ENCODE data around the gene CD300A. TPM values are rescaled to one million over a fixed set of nuclear protein-coding genes. Genes with fewer than 3 reads are reported as not detected.
"Not testable (repeated sequence)": the region's sequence is repeated elsewhere in the genome, so short reads cannot be mapped to it uniquely, and the experiment has no call there.

The CD300A gene
- total RNA-seq, 3 donors from 2014 or later: 3.7 to 7.0 (median 5.2) TPM

GRCh38 chr17:74490716-74491115, 24.3 kb downstream of the CD300A start:
- no peak for DNase-seq
- intact Hi-C loops (cut with DNase I, micrococcal nuclease): no loop called here
- H3K9me3 ChIP-seq: no peaks in the 10 kb centered on the region
- H3K4me1 ChIP-seq (ENCODE audit: low read depth): no peaks in the 10 kb centered on the region
- H3K36me3 ChIP-seq (ENCODE audit: low read depth): no peaks in the 10 kb centered on the region
- no peak for ATAC-seq
- H3K4me3 ChIP-seq: no peak overlapping the region
- TF ChIP-seq, protein P1, sequence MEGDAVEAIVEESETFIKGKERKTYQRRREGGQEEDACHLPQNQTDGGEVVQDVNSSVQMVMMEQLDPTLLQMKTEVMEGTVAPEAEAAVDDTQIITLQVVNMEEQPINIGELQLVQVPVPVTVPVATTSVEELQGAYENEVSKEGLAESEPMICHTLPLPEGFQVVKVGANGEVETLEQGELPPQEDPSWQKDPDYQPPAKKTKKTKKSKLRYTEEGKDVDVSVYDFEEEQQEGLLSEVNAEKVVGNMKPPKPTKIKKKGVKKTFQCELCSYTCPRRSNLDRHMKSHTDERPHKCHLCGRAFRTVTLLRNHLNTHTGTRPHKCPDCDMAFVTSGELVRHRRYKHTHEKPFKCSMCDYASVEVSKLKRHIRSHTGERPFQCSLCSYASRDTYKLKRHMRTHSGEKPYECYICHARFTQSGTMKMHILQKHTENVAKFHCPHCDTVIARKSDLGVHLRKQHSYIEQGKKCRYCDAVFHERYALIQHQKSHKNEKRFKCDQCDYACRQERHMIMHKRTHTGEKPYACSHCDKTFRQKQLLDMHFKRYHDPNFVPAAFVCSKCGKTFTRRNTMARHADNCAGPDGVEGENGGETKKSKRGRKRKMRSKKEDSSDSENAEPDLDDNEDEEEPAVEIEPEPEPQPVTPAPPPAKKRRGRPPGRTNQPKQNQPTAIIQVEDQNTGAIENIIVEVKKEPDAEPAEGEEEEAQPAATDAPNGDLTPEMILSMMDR (IDR thresholded peaks at IDR 0.05): no peak

- Histone ChIP-seq H3K4me3 (no peak overlapping the region), H3K9me3 (no peaks in the 10 kb centered on the region), H3K4me1 (ENCODE audit: low read depth) (no peaks in the 10 kb centered on the region), H3K36me3 (ENCODE audit: low read depth) (no peaks in the 10 kb centered on the region)
- no peak for ATAC-seq
- intact Hi-C loops (cut with DNase I, micrococcal nuclease): no loop called here
- no peak for DNase-seq
- TF ChIP-seq, protein P1 (IDR thresholded peaks at IDR 0.05): no peak
Observed at GRCh38 chr17:74491626-74492025, 25.2 kb downstream of the CD300A start.

GRCh38 chr17:74493331-74493833, 26.9 kb downstream of the CD300A start:
- no peak overlapping the region for H3K4me3 ChIP-seq
- H3K36me3 ChIP-seq (ENCODE audit: low read depth): no peaks in the 10 kb centered on the region
- peak in 2 of 3 donors; percentile 85 to 86 for DNase-seq
- no peaks in the 10 kb centered on the region for H3K9me3 ChIP-seq
- ATAC-seq: peak; percentile 92
- TF ChIP-seq, protein P1 (IDR thresholded peaks at IDR 0.05): peak; percentile 90
- intact Hi-C loops (cut with DNase I, micrococcal nuclease): no loop called here
- H3K4me1 ChIP-seq (ENCODE audit: low read depth): no peaks in the 10 kb centered on the region

- intact Hi-C loops (cut with DNase I, micrococcal nuclease): no loop called here
- H3K36me3 ChIP-seq (ENCODE audit: low read depth): no peaks in the 10 kb centered on the region
- TF ChIP-seq, protein P1 (IDR thresholded peaks at IDR 0.05): no peak
- no peak for DNase-seq
- no peaks in the 10 kb centered on the region for H3K9me3 ChIP-seq
- no peaks in the 10 kb centered on the region for H3K4me1 ChIP-seq (ENCODE audit: low read depth)
- H3K4me3 ChIP-seq: no peak overlapping the region
- ATAC-seq: no peak
Observed at GRCh38 chr17:74497471-74497870, 31.0 kb downstream of the CD300A start.

GRCh38 chr17:74499992-74500391, 33.6 kb downstream of the CD300A start:
- Histone ChIP-seq H3K4me1 (ENCODE audit: low read depth) (no peaks in the 10 kb centered on the region), H3K4me3 (no peak overlapping the region), H3K36me3 (ENCODE audit: low read depth) (no peaks in the 10 kb centered on the region), H3K9me3 (no peaks in the 10 kb centered on the region)
- TF ChIP-seq, protein P1 (IDR thresholded peaks at IDR 0.05): no peak
- no peak for DNase-seq
- ATAC-seq: no peak
- intact Hi-C loops (cut with DNase I, micrococcal nuclease): no loop called here

DNA sequence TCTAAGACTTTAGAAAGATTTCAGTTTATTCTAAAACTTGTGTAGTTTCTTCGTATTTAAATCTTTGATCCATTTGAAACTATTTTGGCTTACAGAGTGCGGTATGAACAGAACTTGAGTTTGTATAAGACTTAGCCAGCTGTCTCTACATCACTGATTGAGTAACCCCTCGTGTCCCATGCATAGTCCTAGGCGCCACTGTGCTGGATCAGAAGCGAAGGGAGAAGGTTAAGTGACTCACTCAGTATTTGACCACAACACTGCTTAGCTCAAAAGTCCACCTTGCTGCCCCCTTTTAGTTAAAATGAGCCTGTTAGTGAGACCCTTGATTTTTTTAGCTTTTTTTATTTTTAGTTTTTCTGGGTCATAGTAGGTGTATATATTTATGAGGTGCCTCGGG, 36.4 kb downstream of the CD300A start:
- TF ChIP-seq, protein P1 (IDR thresholded peaks at IDR 0.05): no peak
- DNase-seq: no peak
- Histone ChIP-seq H3K9me3 (no peaks in the 10 kb centered on the region), H3K4me3 (no peak overlapping the region), H3K4me1 (ENCODE audit: low read depth) (no peaks in the 10 kb centered on the region), H3K36me3 (ENCODE audit: low read depth) (no peaks in the 10 kb centered on the region)
- no peak for ATAC-seq
- intact Hi-C loops (cut with DNase I, micrococcal nuclease): no loop called here

DNA sequence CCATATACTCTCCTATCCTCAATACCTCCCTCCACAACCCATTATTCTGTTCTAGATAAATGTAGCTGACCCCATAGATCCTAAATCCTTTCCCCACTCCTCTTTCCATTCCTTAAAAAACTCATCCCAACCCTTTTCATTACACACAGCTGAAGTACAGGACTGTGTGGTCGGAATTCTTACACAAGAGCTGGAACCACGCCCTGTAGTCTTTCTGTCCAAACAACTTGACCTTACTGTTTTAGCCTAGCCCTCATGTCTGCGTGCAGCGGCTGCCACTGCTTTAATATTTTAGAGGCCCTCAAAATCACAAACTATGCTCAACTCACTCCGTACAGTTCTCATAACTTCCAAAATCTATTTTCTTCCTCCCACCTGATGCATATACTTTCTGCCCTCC, 37.5 kb downstream of the CD300A start:
- H3K9me3 ChIP-seq; H3K4me3 ChIP-seq; intact Hi-C loops (cut with DNase I, micrococcal nuclease); H3K4me1 ChIP-seq (ENCODE audit: low read depth); H3K36me3 ChIP-seq (ENCODE audit: low read depth); ATAC-seq: not testable (repeated sequence)
- DNase-seq: peak in 1 of 3 donors; percentile 23

All from mucosa of descending colon (tissue), 3 donors.